SK-N-SH treated with all-trans-retinoic acid at 6 μM for 48 hours (cell line): Measurements from ENCODE around the gene BYSL.

ENCODE experiments used
- ATAC-seq: fragments of 200-7000 bp; cut with Tn5 transposase; 3 replicates; pipeline ENCODE4 v1.9.1; 2020; ENCODE audit warnings: mild to moderate bottlenecking, moderate library complexity
- ARNTL ChIP-seq: fragments of 450-650 bp; formaldehyde crosslinking; IDR thresholded peaks from 2 replicates; pipeline ENCODE4 v1.5.0; 2020; ENCODE audit warnings: low read depth, mild to moderate bottlenecking, moderate library complexity, borderline replicate concordance
- BACH2 ChIP-seq: fragments of 250-450 bp; sonication (Bioruptor Pico); IDR thresholded peaks from 2 replicates; pipeline ENCODE4 v1.9.0; 2021; ENCODE audit warnings: mild to moderate bottlenecking, borderline replicate concordance
- CREB5 ChIP-seq: fragments of 250-450 bp; sonication (Bioruptor Pico); IDR thresholded peaks from 2 replicates; pipeline ENCODE4 v1.5.1; 2020; ENCODE audit warnings: low read depth, mild to moderate bottlenecking, moderate library complexity
- CSDC2 ChIP-seq: fragments of 250-450 bp; sonication (Bioruptor Pico); IDR thresholded peaks from 2 replicates; pipeline ENCODE4 v1.5.0; 2020; ENCODE audit warnings: mild to moderate bottlenecking, moderate library complexity
- CSRNP3 ChIP-seq: fragments of 250-450 bp; sonication (Bioruptor Pico); IDR thresholded peaks from 2 replicates; pipeline ENCODE4 v1.5.1; 2021; ENCODE audit warnings: mild to moderate bottlenecking, moderate library complexity
- ESRRG ChIP-seq: fragments of 250-450 bp; sonication (Bioruptor Pico); IDR thresholded peaks from 2 replicates; pipeline ENCODE4 v1.6.1; 2021; ENCODE audit warnings: mild to moderate bottlenecking
- GLIS3 ChIP-seq: fragments of 250-450 bp; sonication (Bioruptor Pico); IDR thresholded peaks from 2 replicates; pipeline ENCODE4 v1.5.0; 2020; ENCODE audit warnings: mild to moderate bottlenecking, moderate library complexity
- ISL1 ChIP-seq: fragments of 250-450 bp; sonication (Bioruptor Pico); IDR thresholded peaks from 2 replicates; pipeline ENCODE4 v2.1.2; 2022; ENCODE audit warnings: mild to moderate bottlenecking, moderate library complexity
- OSR1 ChIP-seq: fragments of 250-450 bp; sonication (Bioruptor Pico); IDR thresholded peaks from 2 replicates; pipeline ENCODE4 v1.8.0; 2022; ENCODE audit warnings: moderate library complexity, mild to moderate bottlenecking, inconsistent platforms
- PPARA ChIP-seq: fragments of 250-450 bp; sonication (Bioruptor Pico); IDR thresholded peaks from 2 replicates; pipeline ENCODE4 v1.5.0; 2020; ENCODE audit warnings: mild to moderate bottlenecking, borderline replicate concordance
- RARB ChIP-seq: fragments of 250-450 bp; sonication (Bioruptor Pico); IDR thresholded peaks from 2 replicates; pipeline ENCODE4 v1.8.0; 2021; ENCODE audit warnings: mild to moderate bottlenecking, moderate library complexity
- SNAI2 ChIP-seq: fragments of 250-450 bp; sonication (Bioruptor Pico); IDR thresholded peaks from 2 replicates; pipeline ENCODE4 v1.5.0; 2020; ENCODE audit warnings: mild to moderate bottlenecking, moderate library complexity
- TOX ChIP-seq: fragments of 250-450 bp; sonication (Bioruptor Pico); IDR thresholded peaks from 2 replicates; pipeline ENCODE4 v1.8.0; 2021; ENCODE audit warnings: mild to moderate bottlenecking, moderate library complexity, borderline replicate concordance
- TSHZ2 ChIP-seq: fragments of 250-450 bp; sonication (Bioruptor Pico); IDR thresholded peaks from 2 replicates; pipeline ENCODE4 v1.5.0; 2020; ENCODE audit warnings: mild to moderate bottlenecking, moderate library complexity
- ZC3H10 ChIP-seq: fragments of 250-450 bp; sonication (Bioruptor Pico); IDR thresholded peaks from 2 replicates; pipeline ENCODE4 v1.5.1; 2021; ENCODE audit warnings: mild to moderate bottlenecking, moderate library complexity
- ZFP3 ChIP-seq: fragments of 250-450 bp; sonication (Bioruptor Pico); IDR thresholded peaks from 2 replicates; pipeline ENCODE4 v1.5.0; 2020; ENCODE audit warnings: mild to moderate bottlenecking, moderate library complexity
- ZFP30 ChIP-seq: fragments of 450-650 bp; formaldehyde crosslinking; IDR thresholded peaks from 2 replicates; pipeline ENCODE4 v1.5.0; 2022; ENCODE audit warnings: mild to moderate bottlenecking, moderate library complexity
- ZNF565 ChIP-seq: fragments of 450-650 bp; formaldehyde crosslinking; conservative IDR thresholded peaks from 2 replicates; pipeline ENCODE4 v1.5.0; 2020; ENCODE audit warnings: low read depth, mild to moderate bottlenecking, moderate library complexity
- ZNF70 ChIP-seq: fragments of 450-650 bp; formaldehyde crosslinking; IDR thresholded peaks from 2 replicates; pipeline ENCODE4 v1.5.0; 2020; ENCODE audit warnings: mild to moderate bottlenecking, moderate library complexity
- ZNF8 ChIP-seq: fragments of 450-650 bp; formaldehyde crosslinking; IDR thresholded peaks from 2 replicates; pipeline ENCODE4 v1.5.0; 2020; ENCODE audit warnings: mild to moderate bottlenecking, moderate library complexity

Gene BYSL

GRCh38 chr6:41921712-41921998 lies 356 bp downstream of the BYSL start:
- TF ChIP-seq TSHZ2 (no peak), ZFP30 (no peak), ZFP3 (CRISPR knock-in tag) (no peak), ZNF8 (no peak), TOX (CRISPR knock-in tag) (no peak), CSRNP3 (CRISPR knock-in tag) (no peak), GLIS3 (CRISPR knock-in tag) (no peak), OSR1 (no peak), CREB5 (CRISPR knock-in tag) (no peak), RARB (CRISPR knock-in tag) (no peak)
- ATAC-seq: peak; percentile 14

- TF ChIP-seq ESRRG (CRISPR knock-in tag) (no peak), CSRNP3 (CRISPR knock-in tag) (no peak), BACH2 (CRISPR knock-in tag) (no peak), ARNTL (CRISPR knock-in tag) (no peak), PPARA (CRISPR knock-in tag) (no peak)
- TF ChIP-seq, all 23 proteins: peak for 0
- ATAC-seq: no peak
These were observed 855 bp downstream of the BYSL start for GRCh38 chr6:41922154-41922553.

GRCh38 chr6:41927253-41927652 lies 6.0 kb downstream of the BYSL start:
- no peak for ATAC-seq
- TF ChIP-seq RARB (CRISPR knock-in tag) (no peak), ARNTL (CRISPR knock-in tag) (no peak), ZC3H10 (CRISPR knock-in tag) (no peak), ESRRG (CRISPR knock-in tag) (no peak), TOX (CRISPR knock-in tag) (no peak), SNAI2 (CRISPR knock-in tag) (no peak)

- no peak for ATAC-seq
- TF ChIP-seq ZNF70 (no peak), RARB (CRISPR knock-in tag) (no peak), CREB5 (CRISPR knock-in tag) (no peak)
These were observed 8.6 kb downstream of the BYSL start for GRCh38 chr6:41929924-41930323.

GRCh38 chr6:41931792-41932191 lies 10.5 kb downstream of the BYSL start:
- no peak for ATAC-seq
- TF ChIP-seq CREB5 (CRISPR knock-in tag) (no peak), TSHZ2 (no peak), ISL1 (CRISPR knock-in tag) (no peak), OSR1 (no peak), ZC3H10 (CRISPR knock-in tag) (no peak), CSRNP3 (CRISPR knock-in tag) (no peak), CSDC2 (no peak), PPARA (CRISPR knock-in tag) (no peak), RARB (CRISPR knock-in tag) (no peak), ZFP3 (CRISPR knock-in tag) (no peak), ZNF565 (CRISPR knock-in tag) (no peak), ZFP30 (no peak)
